Uterus (tissue), 2 donors: ENCODE measurements around the gene CIRBP.

Experiments
- POLR2A ChIP-seq, 2 donors: fragments of 450-650 bp; IDR thresholded peaks; one replicate each; pipeline ENCODE4 v1.6.1; 2016; ENCODE audit warnings: antibody characterized with exemption in 2 of 2, mild to moderate bottlenecking in 1 of 2, moderate library complexity in 1 of 2
- TF ChIP-seq, protein P1 (sequence below), 4 experiments: fragments of 200-600 bp in 2 of 4; fragments of 450-650 bp in 2 of 4; sonication (generic) in 2 of 4; IDR thresholded peaks; one replicate each; pipeline ENCODE4 v1.5.1; 2016 to 2019; ENCODE audit warnings: antibody characterized with exemption in 4 of 4, mild to moderate bottlenecking in 2 of 4, moderate library complexity in 1 of 4

DNA sequence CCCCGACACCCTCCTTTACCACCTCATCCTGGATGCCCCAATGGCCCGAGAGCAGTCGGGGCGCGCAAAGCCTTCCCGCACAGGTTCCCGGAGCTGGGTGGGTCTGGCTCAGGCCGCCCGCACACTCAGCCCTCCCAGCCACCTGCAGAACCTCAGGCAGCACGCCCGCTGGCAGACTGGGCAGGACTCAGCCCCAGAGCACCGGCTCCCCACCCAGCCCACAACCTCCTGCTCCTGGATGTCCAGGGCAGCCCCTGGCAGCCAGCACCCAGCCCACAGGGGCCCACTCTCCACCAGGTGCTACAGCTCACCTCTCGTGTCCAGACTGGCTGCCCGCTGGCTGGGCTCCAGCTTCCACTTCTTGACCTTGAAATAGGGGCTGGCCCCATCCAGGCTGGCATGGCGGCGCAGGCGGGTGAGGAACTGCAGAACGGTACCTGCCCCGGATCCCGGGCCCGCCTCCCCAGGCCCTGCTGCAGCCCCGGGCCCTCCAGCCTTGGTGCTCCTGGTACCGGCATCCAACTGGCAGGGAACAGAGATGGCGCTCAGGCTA lies 35.9 kb upstream of the CIRBP start:
- TF ChIP-seq, protein P1, sequence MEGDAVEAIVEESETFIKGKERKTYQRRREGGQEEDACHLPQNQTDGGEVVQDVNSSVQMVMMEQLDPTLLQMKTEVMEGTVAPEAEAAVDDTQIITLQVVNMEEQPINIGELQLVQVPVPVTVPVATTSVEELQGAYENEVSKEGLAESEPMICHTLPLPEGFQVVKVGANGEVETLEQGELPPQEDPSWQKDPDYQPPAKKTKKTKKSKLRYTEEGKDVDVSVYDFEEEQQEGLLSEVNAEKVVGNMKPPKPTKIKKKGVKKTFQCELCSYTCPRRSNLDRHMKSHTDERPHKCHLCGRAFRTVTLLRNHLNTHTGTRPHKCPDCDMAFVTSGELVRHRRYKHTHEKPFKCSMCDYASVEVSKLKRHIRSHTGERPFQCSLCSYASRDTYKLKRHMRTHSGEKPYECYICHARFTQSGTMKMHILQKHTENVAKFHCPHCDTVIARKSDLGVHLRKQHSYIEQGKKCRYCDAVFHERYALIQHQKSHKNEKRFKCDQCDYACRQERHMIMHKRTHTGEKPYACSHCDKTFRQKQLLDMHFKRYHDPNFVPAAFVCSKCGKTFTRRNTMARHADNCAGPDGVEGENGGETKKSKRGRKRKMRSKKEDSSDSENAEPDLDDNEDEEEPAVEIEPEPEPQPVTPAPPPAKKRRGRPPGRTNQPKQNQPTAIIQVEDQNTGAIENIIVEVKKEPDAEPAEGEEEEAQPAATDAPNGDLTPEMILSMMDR (IDR thresholded peaks at IDR 0.05): no peak
- no peak for TF ChIP-seq POLR2A (IDR thresholded peaks at IDR 0.05)
